Glutamatergic neuron (in vitro differentiated cells): ENCODE measurements around the gene GSTO2. TPM values are rescaled to one million over a fixed set of nuclear protein-coding genes. Genes with fewer than 3 reads are reported as not detected.

Source experiments
- DNase-seq: peaks from one replicate; pipeline ENCODE4 v3.0.0; 2022
- H3K27ac Mint-ChIP-seq: one replicate; pipeline ENCODE4 v1.8.0; 2020; ENCODE audit warnings: mild to moderate bottlenecking, mixed read lengths, inconsistent platforms; ENCODE audit not compliant: unreplicated experiment
- H3K27me3 Mint-ChIP-seq: one replicate; pipeline ENCODE4 v1.8.0; 2020; ENCODE audit warnings: mild to moderate bottlenecking, moderate library complexity, mixed read lengths, inconsistent platforms; ENCODE audit not compliant: unreplicated experiment
- H3K36me3 Mint-ChIP-seq: one replicate; pipeline ENCODE4 v1.8.0; 2020; ENCODE audit warnings: mild to moderate bottlenecking, mixed read lengths, inconsistent platforms; ENCODE audit not compliant: unreplicated experiment
- H3K4me1 Mint-ChIP-seq: one replicate; pipeline ENCODE4 v1.8.0; 2020; ENCODE audit warnings: mild to moderate bottlenecking, low read depth, mixed read lengths, inconsistent platforms; ENCODE audit not compliant: unreplicated experiment
- H3K4me3 Mint-ChIP-seq: one replicate; pipeline ENCODE4 v1.8.0; 2020; ENCODE audit warnings: mild to moderate bottlenecking, mixed read lengths, inconsistent platforms; ENCODE audit not compliant: unreplicated experiment
- H3K9me3 Mint-ChIP-seq: one replicate; pipeline ENCODE4 v1.8.0; 2020; ENCODE audit warnings: mild to moderate bottlenecking, moderate library complexity, mixed read lengths, inconsistent platforms; ENCODE audit not compliant: unreplicated experiment
- CTCF ChIP-seq: fragments of 200-600 bp; sonication (generic); IDR thresholded peaks from one replicate; pipeline ENCODE4 v1.5.0; 2021; ENCODE audit not compliant: partially characterized antibody, unreplicated experiment
- total RNA-seq: library from RNA; stranded (reverse); fragmentation: NEBNext Ultra II Directional; extraction: Animal tissue kit (Norgen Biotek cat#: 25700); gene quantifications from one replicate; pipeline ENCODE4 v1.2.1, GENCODE V29; 2021; ENCODE audit not compliant: unreplicated experiment

The GSTO2 gene
- total RNA-seq, 1 donor from 2014 or later: 2.0 TPM

GRCh38 chr10:104321725-104322415, 52.9 kb downstream of the GSTO2 start:
- Mint-ChIP-seq H3K4me1 (peaks cover 56% of the 10 kb centered on the region), H3K4me3 (peak overlapping the region; percentile 25), H3K27ac (no peak overlapping the region), H3K27me3 (peaks cover 11% of the 10 kb centered on the region), H3K36me3 (peaks cover 3% of the 10 kb centered on the region), H3K9me3 (peaks cover 11% of the 10 kb centered on the region)
- DNase-seq: no peak
- no peak for TF ChIP-seq CTCF

- Mint-ChIP-seq H3K36me3 (no peaks in the 10 kb centered on the region), H3K27me3 (peaks cover 13% of the 10 kb centered on the region), H3K4me3 (no peak overlapping the region), H3K4me1 (peaks cover 56% of the 10 kb centered on the region), H3K27ac (no peak overlapping the region), H3K9me3 (peaks cover 8% of the 10 kb centered on the region)
- DNase-seq: no peak
- TF ChIP-seq CTCF: no peak
These were observed 53.4 kb downstream of the GSTO2 start for GRCh38 chr10:104322416-104322782.

- DNase-seq: no peak
- H3K9me3 Mint-ChIP-seq: peaks cover 9% of the 10 kb centered on the region
- peaks cover 12% of the 10 kb centered on the region for H3K27me3 Mint-ChIP-seq
- peaks cover 55% of the 10 kb centered on the region for H3K4me1 Mint-ChIP-seq
- H3K36me3 Mint-ChIP-seq: no peaks in the 10 kb centered on the region
- H3K4me3 Mint-ChIP-seq: peak overlapping the region; percentile 3
- TF ChIP-seq CTCF: no peak
- H3K27ac Mint-ChIP-seq: peak overlapping the region; percentile 18
These were observed 54.1 kb downstream of the GSTO2 start for GRCh38 chr10:104323085-104323484.

- Mint-ChIP-seq H3K4me3 (no peak overlapping the region), H3K27ac (no peak overlapping the region), H3K27me3 (peaks cover 13% of the 10 kb centered on the region), H3K36me3 (no peaks in the 10 kb centered on the region), H3K9me3 (peaks cover 14% of the 10 kb centered on the region), H3K4me1 (peaks cover 58% of the 10 kb centered on the region)
- no peak for DNase-seq
- no peak for TF ChIP-seq CTCF
These were observed 54.8 kb downstream of the GSTO2 start for GRCh38 chr10:104323760-104324201.

- Mint-ChIP-seq H3K4me1 (peaks cover 58% of the 10 kb centered on the region), H3K27me3 (peaks cover 15% of the 10 kb centered on the region), H3K27ac (no peak overlapping the region), H3K4me3 (peak overlapping the region; percentile 55), H3K36me3 (no peaks in the 10 kb centered on the region), H3K9me3 (peaks cover 19% of the 10 kb centered on the region)
- TF ChIP-seq CTCF: no peak
- DNase-seq: no peak
These were observed 55.3 kb downstream of the GSTO2 start for GRCh38 chr10:104324221-104324686.
